ENCODE results near the gene DALRD3. TPM values are rescaled to one million over a fixed set of nuclear protein-coding genes. Genes with fewer than 3 reads are reported as not detected.

DALRD3 gene
- total and polyA plus RNA-seq, 8 donors = 2.3 to 74.1 (median 38.2) TPM

- Histone ChIP-seq H3K4me3 (peak overlapping the region; percentile 66 to 87 (median 76)), H3K36me3 (peaks cover 0 to 29% (median 19%) of the 10 kb centered on the region in 4 donors), H3K27ac (peak overlapping the region; percentile 94 to 98 (median 95)), H3K9me3 (no peaks in the 10 kb centered on the region), H3K27me3 (no peaks in the 10 kb centered on the region), H3K4me1 (peaks cover 35 to 76% (median 61%) of the 10 kb centered on the region in 4 donors)
- intact Hi-C loops (cut with DNase I; ENCODE audit: low total_unique reads) = no loop called here
- TF ChIP-seq POLR2A (IDR thresholded peaks at IDR 0.05) = no peak
- TF ChIP-seq, protein P1, sequence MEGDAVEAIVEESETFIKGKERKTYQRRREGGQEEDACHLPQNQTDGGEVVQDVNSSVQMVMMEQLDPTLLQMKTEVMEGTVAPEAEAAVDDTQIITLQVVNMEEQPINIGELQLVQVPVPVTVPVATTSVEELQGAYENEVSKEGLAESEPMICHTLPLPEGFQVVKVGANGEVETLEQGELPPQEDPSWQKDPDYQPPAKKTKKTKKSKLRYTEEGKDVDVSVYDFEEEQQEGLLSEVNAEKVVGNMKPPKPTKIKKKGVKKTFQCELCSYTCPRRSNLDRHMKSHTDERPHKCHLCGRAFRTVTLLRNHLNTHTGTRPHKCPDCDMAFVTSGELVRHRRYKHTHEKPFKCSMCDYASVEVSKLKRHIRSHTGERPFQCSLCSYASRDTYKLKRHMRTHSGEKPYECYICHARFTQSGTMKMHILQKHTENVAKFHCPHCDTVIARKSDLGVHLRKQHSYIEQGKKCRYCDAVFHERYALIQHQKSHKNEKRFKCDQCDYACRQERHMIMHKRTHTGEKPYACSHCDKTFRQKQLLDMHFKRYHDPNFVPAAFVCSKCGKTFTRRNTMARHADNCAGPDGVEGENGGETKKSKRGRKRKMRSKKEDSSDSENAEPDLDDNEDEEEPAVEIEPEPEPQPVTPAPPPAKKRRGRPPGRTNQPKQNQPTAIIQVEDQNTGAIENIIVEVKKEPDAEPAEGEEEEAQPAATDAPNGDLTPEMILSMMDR (IDR thresholded peaks at IDR 0.05) = peak in 1 of 7 experiments; percentile 8
- no peak for TF ChIP-seq EP300 (IDR thresholded peaks at IDR 0.05)
- DNase-seq = peak; percentile 88 to 95
- WGBS, 5 donors = 10 to 31% (median 13%) methylated on average over 18 to 41 of the region's 41 CpGs
Observed at GRCh38 chr3:49007771-49008528, 10.4 kb downstream of the DALRD3 start.

DNA sequence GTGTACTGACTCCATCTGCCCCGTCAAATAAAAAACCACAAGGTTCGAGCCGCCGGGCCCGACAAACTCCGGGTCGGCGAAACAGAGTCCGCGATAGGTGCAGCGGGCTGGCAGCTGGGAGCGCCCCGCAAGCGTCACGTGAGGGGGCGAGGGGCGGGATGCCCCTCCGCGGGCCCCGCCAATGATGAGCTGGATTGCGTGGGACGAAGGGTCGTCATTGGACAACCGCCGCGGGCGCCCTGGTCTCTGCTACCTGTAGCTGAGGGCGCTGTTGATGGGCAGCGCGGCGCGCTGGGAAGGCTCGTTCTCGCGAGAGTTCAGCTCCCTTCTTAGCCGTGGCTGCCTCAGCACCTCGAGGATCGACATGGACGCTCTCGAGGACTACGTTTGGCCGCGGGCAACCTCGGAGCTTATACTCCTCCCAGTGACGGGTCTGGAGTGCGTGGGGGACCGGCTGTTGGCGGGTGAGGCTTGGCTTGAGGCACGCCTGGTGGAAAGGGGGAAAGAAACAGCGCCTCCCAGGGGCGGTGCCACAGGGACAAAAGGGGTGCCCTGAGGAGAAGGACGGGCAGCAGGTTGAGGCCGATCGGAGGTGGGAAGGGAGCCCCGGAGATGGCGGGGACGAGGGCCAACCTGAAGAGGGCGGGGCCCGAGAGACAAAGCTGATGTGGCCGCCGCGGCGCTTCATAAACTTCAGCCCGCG lies 11.2 kb downstream of the DALRD3 start, which contains the start of gene WDR6:
WDR6 (plus strand) TSS at position 324 of the 703 bp plus-strand sequence; CDS start at position 365, 41 bp downstream.
- peaks cover 0 to 22% (median 13%) of the 10 kb centered on the region in 4 donors for H3K36me3 ChIP-seq
- H3K4me3 ChIP-seq = peak within 1 kb of the TSS; percentile 66 to 87 (median 76)
- no peak for TF ChIP-seq EP300 (IDR thresholded peaks at IDR 0.05)
- TF ChIP-seq, protein P1 (IDR thresholded peaks at IDR 0.05) = peak in 2 of 7 experiments; percentile 57 to 58
- no peak for TF ChIP-seq POLR2A (IDR thresholded peaks at IDR 0.05)
- TF ChIP-seq POLR2AphosphoS5 (IDR thresholded peaks at IDR 0.05) = peak; percentile 71 to 95 (median 85)
- H3K27me3 ChIP-seq = no peaks in the 10 kb centered on the region
- H3K9me3 ChIP-seq = no peaks in the 10 kb centered on the region
- peak; percentile 99 for DNase-seq
- WGBS, 5 donors = 0 to 1% (median 1%) methylated on average over 42 to 65 of the region's 65 CpGs
- intact Hi-C loops (cut with DNase I; ENCODE audit: low total_unique reads) = no loop called here
- H3K27ac ChIP-seq = peak within 1 kb of the TSS; percentile 94 to 98 (median 95)
- H3K4me1 ChIP-seq = peaks cover 31 to 69% (median 56%) of the 10 kb centered on the region in 4 donors

DNA sequence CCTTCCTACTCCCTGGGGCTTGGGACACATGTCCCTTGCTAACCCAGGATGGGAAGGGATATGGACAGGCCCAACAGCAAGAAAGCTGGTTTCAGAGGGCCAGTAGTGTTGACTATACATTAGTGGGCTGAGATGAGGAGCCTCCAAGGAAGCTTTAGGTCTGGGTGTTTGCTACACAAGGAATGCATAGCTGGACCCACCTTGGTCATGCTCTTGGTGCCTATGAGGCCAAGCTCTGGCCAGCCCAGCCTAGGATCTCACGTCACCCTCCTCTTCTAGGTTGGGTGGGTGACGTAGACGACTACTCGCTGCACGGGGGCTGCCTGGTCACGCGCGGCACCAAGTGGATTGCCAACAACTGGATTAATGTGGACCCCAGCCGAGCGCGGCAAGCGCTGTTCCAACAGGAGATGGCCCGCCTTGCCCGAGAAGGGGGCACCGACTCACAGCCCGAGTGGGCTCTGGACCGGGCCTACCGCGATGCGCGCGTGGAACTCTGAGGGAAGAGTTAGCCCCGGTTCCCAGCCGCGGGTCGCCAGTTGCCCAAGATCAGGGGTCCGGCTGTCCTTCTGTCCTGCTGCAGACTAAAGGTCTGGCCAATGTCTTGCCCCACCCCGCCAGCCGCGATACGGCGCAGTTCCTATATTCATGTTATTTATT lies 11.8 kb downstream of the DALRD3 start:
- peaks cover 26 to 62% (median 50%) of the 10 kb centered on the region in 4 donors for H3K4me1 ChIP-seq
- intact Hi-C loops (cut with DNase I; ENCODE audit: low total_unique reads) = no loop called here
- H3K36me3 ChIP-seq = peaks cover 0 to 21% (median 9%) of the 10 kb centered on the region in 4 donors
- no peaks in the 10 kb centered on the region for H3K9me3 ChIP-seq
- TF ChIP-seq EP300 (IDR thresholded peaks at IDR 0.05) (no peak), POLR2AphosphoS5 (IDR thresholded peaks at IDR 0.05) (no peak), POLR2A (IDR thresholded peaks at IDR 0.05) (no peak)
- TF ChIP-seq, protein P1 (IDR thresholded peaks at IDR 0.05) = no peak
- peak in 1 of 2 donors; percentile 83 for DNase-seq
- H3K4me3 ChIP-seq = peak overlapping the region; percentile 66 to 87 (median 76)
- 2 to 6% (median 3%) methylated on average over 13 to 32 of the region's 32 CpGs for WGBS, 5 donors
- H3K27ac ChIP-seq = peak overlapping the region; percentile 94 to 98 (median 95)
- H3K27me3 ChIP-seq = no peaks in the 10 kb centered on the region

- H3K27ac ChIP-seq = peak overlapping the region in 4 of 5 donors; percentile 94 to 98 (median 96)
- WGBS, 5 donors = 70 to 98% (median 95%) methylated on average over 1 to 5 of the region's 5 CpGs
- H3K36me3 ChIP-seq = peaks cover 0 to 17% (median 6%) of the 10 kb centered on the region in 4 donors
- peaks cover 24 to 61% (median 47%) of the 10 kb centered on the region in 4 donors for H3K4me1 ChIP-seq
- H3K9me3 ChIP-seq = no peaks in the 10 kb centered on the region
- TF ChIP-seq, protein P1 (IDR thresholded peaks at IDR 0.05) = no peak
- TF ChIP-seq POLR2A (IDR thresholded peaks at IDR 0.05) (no peak), POLR2AphosphoS5 (IDR thresholded peaks at IDR 0.05) (no peak), EP300 (IDR thresholded peaks at IDR 0.05) (no peak)
- no peak for DNase-seq
- no peaks in the 10 kb centered on the region for H3K27me3 ChIP-seq
- H3K4me3 ChIP-seq = peak overlapping the region in 3 of 4 donors; percentile 66 to 87 (median 69)
- intact Hi-C loops (cut with DNase I; ENCODE audit: low total_unique reads) = no loop called here
Observed at GRCh38 chr3:49005998-49006397, 12.4 kb downstream of the DALRD3 start.

Measured in stomach (tissue), 9 donors.